ENCODE results near the gene PURB. TPM values are rescaled to one million over a fixed set of nuclear protein-coding genes. Genes with fewer than 3 reads are reported as not detected.

The PURB gene
- total and polyA plus RNA-seq, 10 of the 15 experiments (the other 5 are each of a cell fraction or from before 2014, with no cell fraction given), result 0.77 to 18.6 (median 8.9) TPM

DNA sequence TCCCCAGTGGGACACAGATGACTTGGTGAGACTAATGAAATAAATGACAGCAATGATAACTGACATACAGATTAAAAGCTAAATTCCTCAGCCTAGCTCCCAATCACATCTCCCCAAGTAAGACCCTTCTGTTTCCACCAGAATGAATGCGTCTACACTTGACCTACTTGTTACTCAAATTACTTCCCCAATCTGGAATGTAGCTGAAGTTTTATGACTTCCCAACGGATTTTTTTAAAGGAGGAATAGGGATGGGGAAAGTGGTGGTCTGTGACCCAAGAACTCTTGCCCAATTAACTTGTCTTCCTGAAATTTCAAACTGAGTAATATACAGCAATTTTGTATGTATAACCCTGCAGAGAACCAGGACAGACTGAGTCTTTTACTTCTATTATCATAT, 46.6 kb downstream of the PURB start:
- SMC1A ChIA-PET (ENCODE audit: uncharacterized antibody, unreplicated experiment), result interaction anchor here (0.8 to 1.6 kb wide), 4 partner anchors 8 to 139 kb away, joined by 3 to 5 read pairs (median 4); no protein-coding TSS in a partner anchor
- H3K27ac ChIP-seq (ENCODE audit: control insufficient read depth, insufficient read depth), result no peak overlapping the region
- no peak overlapping the region for H3K9ac ChIP-seq (ENCODE audit: control insufficient read depth, insufficient read depth, low read length)
- in situ Hi-C loops (cut with MboI) (no loop called here), intact Hi-C loops (cut with micrococcal nuclease; ENCODE audit: unreplicated experiment) (no loop called here)
- no peak for TF ChIP-seq TBL1XR1 (IDR thresholded peaks at IDR 0.05; ENCODE audit: low read depth, low read length)
- no peak for TF ChIP-seq PAX5 (IDR thresholded peaks at IDR 0.05; ENCODE audit: borderline replicate concordance, low read depth, low read length)
- no peak for TF ChIP-seq ELK1 (IDR thresholded peaks at IDR 0.05; ENCODE audit: low read depth, low read length)
- TF ChIP-seq RAD21 (IDR thresholded peaks at IDR 0.05; ENCODE audit: insufficient read depth, low read depth, low read length), result no peak
- TF ChIP-seq PAX8 (IDR thresholded peaks at IDR 0.05), result no peak
- no peak for TF ChIP-seq EP300 (IDR thresholded peaks at IDR 0.05; ENCODE audit: borderline replicate concordance in 1 of 2, control insufficient read depth in 1 of 2, low read depth in 2 of 2, low read length in 2 of 2)
- TF ChIP-seq CBFB (IDR thresholded peaks at IDR 0.05; ENCODE audit: low read depth), result no peak
- TF ChIP-seq, protein P1, sequence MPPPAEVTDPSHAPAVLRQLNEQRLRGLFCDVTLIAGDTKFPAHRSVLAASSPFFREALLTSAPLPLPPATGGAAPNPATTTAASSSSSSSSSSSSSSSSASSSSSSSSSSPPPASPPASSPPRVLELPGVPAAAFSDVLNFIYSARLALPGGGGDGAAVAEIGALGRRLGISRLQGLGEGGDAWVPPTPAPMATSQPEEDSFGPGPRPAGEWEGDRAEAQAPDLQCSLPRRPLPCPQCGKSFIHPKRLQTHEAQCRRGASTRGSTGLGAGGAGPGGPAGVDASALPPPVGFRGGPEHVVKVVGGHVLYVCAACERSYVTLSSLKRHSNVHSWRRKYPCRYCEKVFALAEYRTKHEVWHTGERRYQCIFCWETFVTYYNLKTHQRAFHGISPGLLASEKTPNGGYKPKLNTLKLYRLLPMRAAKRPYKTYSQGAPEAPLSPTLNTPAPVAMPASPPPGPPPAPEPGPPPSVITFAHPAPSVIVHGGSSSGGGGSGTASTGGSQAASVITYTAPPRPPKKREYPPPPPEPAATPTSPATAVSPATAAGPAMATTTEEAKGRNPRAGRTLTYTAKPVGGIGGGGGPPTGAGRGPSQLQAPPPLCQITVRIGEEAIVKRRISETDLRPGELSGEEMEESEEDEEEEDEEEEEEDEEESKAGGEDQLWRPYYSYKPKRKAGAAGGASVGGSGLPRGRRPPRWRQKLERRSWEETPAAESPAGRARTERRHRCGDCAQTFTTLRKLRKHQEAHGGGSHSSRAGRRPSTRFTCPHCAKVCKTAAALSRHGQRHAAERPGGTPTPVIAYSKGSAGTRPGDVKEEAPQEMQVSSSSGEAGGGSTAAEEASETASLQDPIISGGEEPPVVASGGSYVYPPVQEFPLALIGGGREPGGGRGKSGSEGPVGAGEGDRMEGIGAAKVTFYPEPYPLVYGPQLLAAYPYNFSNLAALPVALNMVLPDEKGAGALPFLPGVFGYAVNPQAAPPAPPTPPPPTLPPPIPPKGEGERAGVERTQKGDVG (CRISPR knock-in tag; IDR thresholded peaks at IDR 0.05), result no peak
- no peak for TF ChIP-seq IRF4 (IDR thresholded peaks at IDR 0.05; ENCODE audit: low read depth, low read length)
- TF ChIP-seq POLR2A (IDR thresholded peaks at IDR 0.05; ENCODE audit: low read depth, low read length), result no peak
- no peak for TF ChIP-seq BCL3 (IDR thresholded peaks at IDR 0.05; ENCODE audit: borderline replicate concordance, insufficient read depth, low read depth, low read length, poor library complexity, severe bottlenecking)
- RAD21 ChIA-PET (ENCODE audit: unreplicated experiment), result interaction anchor here (1.1 kb wide), 1 partner anchor 10 kb away, joined by 5 read pairs; no protein-coding TSS in a partner anchor
- POLR2A ChIA-PET, result no interaction called here
- CTCF ChIA-PET, result interaction anchor here (1.1 to 1.3 kb wide), 2 partner anchors 9 to 13 kb away, joined by 3 read pairs; partner anchors contain the start of gene H2AZ2
- FAIRE-seq (no peak), DNase-seq (ENCODE audit: low read depth, low spot score) (no peak), ATAC-seq (no peak)
- peaks cover 7 to 21% of the 10 kb centered on the region in 2 experiments for H3K36me3 ChIP-seq (ENCODE audit: control insufficient read depth in 2 of 2, insufficient read depth in 2 of 2, low read length in 1 of 2)
- H4K20me1 ChIP-seq (ENCODE audit: control insufficient read depth, insufficient read depth), result no peaks in the 10 kb centered on the region; the same call in 1 of the 2 replicates
- no peaks in the 10 kb centered on the region for H3K4me1 ChIP-seq (ENCODE audit: control insufficient read depth, insufficient read depth, low read length)
- TSS peak; percentile 19 for BruUV-seq (replicated peaks)
- no peaks in the 10 kb centered on the region for H3K27me3 ChIP-seq (replicated peaks in 1 of 2; ENCODE audit: control insufficient read depth in 2 of 2, insufficient read depth in 2 of 2, low read length in 1 of 2)
- no peak overlapping the region for H3K4me2 ChIP-seq (ENCODE audit: control insufficient read depth, insufficient read depth)
- WGBS (ENCODE audit: insufficient coverage, insufficient replicate concordance, low lambda C conversion rate, missing lambda C conversion rate), result 98% methylated on average over 2 of the region's 2 CpGs
- H3K4me3 ChIP-seq, result no peak overlapping the region
- no peak overlapping the region for H2AFZ ChIP-seq (ENCODE audit: control insufficient read depth, low read depth, low read length)
- peaks cover 31% of the 10 kb centered on the region for H3K79me2 ChIP-seq (ENCODE audit: control insufficient read depth, insufficient read depth, low read length)
- no peaks in the 10 kb centered on the region for H3K9me3 ChIP-seq (replicated peaks; ENCODE audit: control insufficient read depth, insufficient read depth, low read length)
